ENCODE data around the gene BRSK2.
"Not testable (repeated sequence)": the region's sequence is repeated elsewhere in the genome, so short reads cannot be mapped to it uniquely, and the experiment has no call there.

BRSK2 gene

GRCh38 chr11:1409108-1409851 lies 19.5 kb downstream of the BRSK2 start:
- no peak for DNase-seq
- TF ChIP-seq EZH2 (optimal IDR thresholded peaks at IDR 0.05; ENCODE audit: low read depth, low read length) (no peak), EZH2phosphoT487 (IDR thresholded peaks at IDR 0.05; ENCODE audit: low read length) (no peak), CTCF (IDR thresholded peaks at IDR 0.05; ENCODE audit: low read length) (no peak)
- Histone ChIP-seq H3K4me1 (ENCODE audit: low read length) (no peaks in the 10 kb centered on the region), H3K27ac (ENCODE audit: low read length) (no peak overlapping the region), H3K4me3 (ENCODE audit: low read length) (no peak overlapping the region), H3K9me3 (replicated peaks; ENCODE audit: insufficient read depth, low read length) (no peaks in the 10 kb centered on the region), H3K27me3 (replicated peaks; ENCODE audit: insufficient read depth, low read length) (peaks cover 30% of the 10 kb centered on the region), H3F3A (ENCODE audit: insufficient read depth, low read length) (no peaks in the 10 kb centered on the region), H3K9me2 (replicated peaks; ENCODE audit: insufficient read depth, low read length) (no peaks in the 10 kb centered on the region), H3K9ac (ENCODE audit: low read length) (no peak overlapping the region), H3K79me2 (ENCODE audit: low read length) (no peaks in the 10 kb centered on the region), H4K20me1 (ENCODE audit: insufficient read depth, low read length) (no peaks in the 10 kb centered on the region), H2AFZ (ENCODE audit: low read length) (no peak overlapping the region), H3K4me2 (ENCODE audit: low read depth, low read length) (no peak overlapping the region), H3K36me3 (replicated peaks; ENCODE audit: insufficient read depth, low read length) (no peaks in the 10 kb centered on the region)

GRCh38 chr11:1409852-1410125 lies 20.1 kb downstream of the BRSK2 start:
- not testable (repeated sequence) for H3K27ac ChIP-seq (ENCODE audit: low read length)

GRCh38 chr11:1410366-1411291 lies 20.9 kb downstream of the BRSK2 start:
- Histone ChIP-seq H3K9me3 (replicated peaks; ENCODE audit: insufficient read depth, low read length) (no peaks in the 10 kb centered on the region), H3K36me3 (replicated peaks; ENCODE audit: insufficient read depth, low read length) (no peaks in the 10 kb centered on the region), H3K27me3 (replicated peaks; ENCODE audit: insufficient read depth, low read length) (peaks cover 18% of the 10 kb centered on the region), H3K27ac (ENCODE audit: low read length) (no peak overlapping the region), H3K4me1 (ENCODE audit: low read length) (no peaks in the 10 kb centered on the region), H3K9me2 (replicated peaks; ENCODE audit: insufficient read depth, low read length) (no peaks in the 10 kb centered on the region), H3K4me3 (ENCODE audit: low read length) (no peak overlapping the region), H3K4me2 (ENCODE audit: low read depth, low read length) (no peak overlapping the region), H3F3A (ENCODE audit: insufficient read depth, low read length) (no peaks in the 10 kb centered on the region), H4K20me1 (ENCODE audit: insufficient read depth, low read length) (no peaks in the 10 kb centered on the region), H3K9ac (ENCODE audit: low read length) (no peak overlapping the region), H3K79me2 (ENCODE audit: low read length) (no peaks in the 10 kb centered on the region), H2AFZ (ENCODE audit: low read length) (no peak overlapping the region)
- no peak for DNase-seq
- TF ChIP-seq CTCF (IDR thresholded peaks at IDR 0.05; ENCODE audit: low read length) = no peak
- no peak for TF ChIP-seq EZH2 (optimal IDR thresholded peaks at IDR 0.05; ENCODE audit: low read depth, low read length)
- no peak for TF ChIP-seq EZH2phosphoT487 (IDR thresholded peaks at IDR 0.05; ENCODE audit: low read length)

More at GRCh38 chr11:1409852-1410125, 20.1 kb downstream of the BRSK2 start:
- not testable (repeated sequence) for H3K4me1 ChIP-seq (ENCODE audit: low read length); H3K9ac ChIP-seq (ENCODE audit: low read length); H2AFZ ChIP-seq (ENCODE audit: low read length); H3K4me2 ChIP-seq (ENCODE audit: low read depth, low read length); H3K4me3 ChIP-seq (ENCODE audit: low read length); H3K36me3 ChIP-seq (replicated peaks; ENCODE audit: insufficient read depth, low read length); H3K79me2 ChIP-seq (ENCODE audit: low read length); H3F3A ChIP-seq (ENCODE audit: insufficient read depth, low read length); H3K9me3 ChIP-seq (replicated peaks; ENCODE audit: insufficient read depth, low read length); H3K9me2 ChIP-seq (replicated peaks; ENCODE audit: insufficient read depth, low read length); DNase-seq; H4K20me1 ChIP-seq (ENCODE audit: insufficient read depth, low read length)
- H3K27me3 ChIP-seq (replicated peaks; ENCODE audit: insufficient read depth, low read length) = peaks cover 26% of the 10 kb centered on the region

- H3K9me3 ChIP-seq (replicated peaks; ENCODE audit: insufficient read depth, low read length) = no peaks in the 10 kb centered on the region
Observed at GRCh38 chr11:1411301-1411700, 21.6 kb downstream of the BRSK2 start.

More at GRCh38 chr11:1411301-1411700, 21.6 kb downstream of the BRSK2 start:
- no peak overlapping the region for H3K4me2 ChIP-seq (ENCODE audit: low read depth, low read length)
- peaks cover 14% of the 10 kb centered on the region for H3K27me3 ChIP-seq (replicated peaks; ENCODE audit: insufficient read depth, low read length)
- H3K79me2 ChIP-seq (ENCODE audit: low read length) = no peaks in the 10 kb centered on the region
- H3K4me1 ChIP-seq (ENCODE audit: low read length) = no peaks in the 10 kb centered on the region
- no peaks in the 10 kb centered on the region for H3K9me2 ChIP-seq (replicated peaks; ENCODE audit: insufficient read depth, low read length)
- TF ChIP-seq EZH2 (optimal IDR thresholded peaks at IDR 0.05; ENCODE audit: low read depth, low read length) = no peak
- TF ChIP-seq EZH2phosphoT487 (IDR thresholded peaks at IDR 0.05; ENCODE audit: low read length) = no peak
- no peak for TF ChIP-seq CTCF (IDR thresholded peaks at IDR 0.05; ENCODE audit: low read length)
- no peaks in the 10 kb centered on the region for H3K36me3 ChIP-seq (replicated peaks; ENCODE audit: insufficient read depth, low read length)
- no peak overlapping the region for H3K9ac ChIP-seq (ENCODE audit: low read length)
- H2AFZ ChIP-seq (ENCODE audit: low read length) = no peak overlapping the region
- H3F3A ChIP-seq (ENCODE audit: insufficient read depth, low read length) = no peaks in the 10 kb centered on the region
- DNase-seq = no peak
- no peak overlapping the region for H3K4me3 ChIP-seq (ENCODE audit: low read length)
- no peaks in the 10 kb centered on the region for H4K20me1 ChIP-seq (ENCODE audit: insufficient read depth, low read length)
- H3K27ac ChIP-seq (ENCODE audit: low read length) = no peak overlapping the region
